UCSD-AML1 (cell line): ENCODE measurements around the gene ANKRD37.

Experiments used
- DNase-seq: peaks from one replicate; lab custom pipeline; 2025; ENCODE audit not compliant: unreplicated experiment; lab: John Stamatoyannopoulos, UW

Gene ANKRD37

DNA sequence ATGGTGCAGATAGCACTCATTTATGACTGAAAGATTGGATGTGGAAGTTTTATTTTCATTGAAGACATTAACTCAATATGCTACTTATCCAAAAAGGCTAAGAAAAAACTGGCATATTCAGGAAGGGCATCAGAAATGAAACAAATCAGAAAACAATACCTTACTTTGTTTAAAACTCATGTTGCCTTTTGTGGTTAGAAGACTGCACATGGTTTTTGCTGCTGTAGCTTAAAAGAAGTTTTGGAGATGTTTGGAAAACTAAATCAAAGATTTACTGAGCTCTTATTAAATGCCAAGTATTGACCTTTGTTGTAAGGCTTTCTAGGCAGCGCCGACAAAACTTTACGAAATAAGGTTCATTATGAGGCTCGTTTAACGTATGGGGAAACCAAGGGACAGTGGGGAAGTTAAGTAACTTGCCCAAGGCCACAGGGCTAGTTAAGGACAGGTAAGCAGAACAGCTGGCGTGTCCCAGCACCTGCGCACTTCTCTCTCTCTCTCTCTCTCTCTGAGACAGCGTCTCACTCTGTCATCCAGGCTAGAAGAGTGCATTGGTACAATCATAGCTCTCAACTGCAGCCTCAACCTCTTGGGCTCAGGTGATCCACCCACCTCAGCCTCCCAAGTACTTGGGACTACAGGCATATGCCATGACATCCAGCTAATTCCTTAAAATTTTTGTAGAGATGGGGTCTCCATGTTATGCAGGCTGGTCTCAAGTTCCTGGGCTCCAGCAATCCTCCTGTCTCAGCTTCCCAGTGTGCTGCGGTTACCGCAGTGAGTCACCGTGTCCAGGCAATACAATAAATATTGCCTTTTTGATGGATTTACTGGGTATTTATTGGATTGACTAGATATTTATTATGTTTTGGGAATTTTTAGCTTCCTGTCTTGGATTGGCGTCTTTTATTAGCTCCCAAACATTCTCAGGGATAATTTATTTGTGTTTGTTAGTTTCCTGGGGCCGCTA, 17.0 kb upstream of the ANKRD37 start:
- DNase-seq = no peak

DNA sequence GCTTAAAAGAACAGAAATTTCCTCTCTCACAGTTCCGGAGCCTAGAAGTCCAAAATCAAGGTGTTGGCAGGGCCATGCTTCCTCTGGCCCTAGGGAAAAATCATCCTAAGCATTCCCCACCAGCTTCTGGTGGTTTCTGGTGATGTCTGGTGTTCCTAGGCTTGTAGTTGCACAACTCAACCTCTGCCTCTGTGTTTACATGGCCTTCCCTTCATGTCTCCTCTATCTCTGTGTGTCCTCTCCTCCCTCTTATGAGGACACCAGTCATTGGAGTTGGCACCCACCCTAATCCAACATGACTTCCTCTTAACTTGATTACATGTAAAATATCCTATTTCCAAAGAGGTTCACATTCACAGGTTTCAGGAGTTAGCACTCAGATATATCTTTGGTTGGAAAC, 16.3 kb upstream of the ANKRD37 start:
- DNase-seq = no peak

DNA sequence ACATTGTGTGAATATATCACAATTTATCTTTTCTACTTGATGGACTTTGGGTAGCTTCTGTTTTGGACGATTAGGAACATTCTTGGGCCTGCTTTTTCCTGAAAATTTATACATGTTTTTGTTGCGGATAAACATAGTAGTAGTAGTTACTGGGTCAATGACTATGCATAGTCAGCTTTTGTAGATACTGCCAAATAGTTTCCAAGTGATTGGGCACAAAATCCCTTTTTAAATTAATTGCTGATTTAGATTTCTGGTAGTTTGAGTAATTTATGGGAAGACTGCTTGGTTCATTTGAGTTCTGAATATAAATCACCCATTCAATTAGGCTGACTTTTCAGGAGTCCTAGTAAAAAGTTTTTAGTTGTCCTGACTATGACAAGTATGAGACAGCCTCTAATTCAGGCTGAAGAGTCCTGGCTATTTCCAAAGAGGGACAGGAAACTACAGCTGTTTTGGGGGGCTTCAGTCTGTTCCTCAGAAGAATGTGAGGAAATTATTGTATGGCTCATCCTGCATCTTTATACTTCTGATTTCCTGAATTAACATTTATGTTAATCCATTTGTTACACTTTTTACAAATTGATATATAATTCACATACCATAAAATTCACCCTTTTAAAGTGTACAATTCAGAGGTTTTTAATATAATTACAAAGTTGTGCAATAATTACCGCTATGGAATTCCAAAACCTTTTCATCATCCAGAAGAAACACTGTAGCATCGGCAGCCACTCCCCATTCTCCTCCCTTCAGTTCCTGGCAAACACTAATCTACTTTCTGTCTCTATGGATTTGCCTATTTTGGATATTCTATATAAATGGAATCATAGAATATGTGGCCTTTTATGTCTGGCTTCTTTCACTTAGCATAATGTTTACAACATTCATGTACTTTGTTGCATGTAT, 15.1 kb upstream of the ANKRD37 start:
- no peak for DNase-seq

DNA sequence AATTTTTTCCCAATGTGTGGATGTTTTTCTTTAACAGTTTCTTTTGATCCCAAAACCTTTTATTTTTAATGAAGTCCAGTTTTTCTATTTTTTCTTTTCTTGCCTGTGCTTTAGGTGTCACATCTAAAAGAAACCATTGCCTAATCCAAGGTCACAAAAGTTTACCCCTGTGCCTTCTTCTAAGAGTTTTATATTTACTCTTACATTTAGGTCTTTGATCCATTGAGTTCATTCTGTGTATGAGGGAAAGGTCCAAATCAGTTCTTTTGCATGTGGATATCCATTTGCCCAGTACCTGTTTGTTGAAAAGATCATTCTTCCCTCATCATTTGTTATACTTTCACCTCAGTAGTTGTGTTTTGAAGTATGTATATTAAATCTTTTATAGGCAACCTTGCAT, 13.9 kb upstream of the ANKRD37 start:
- no peak for DNase-seq

DNA sequence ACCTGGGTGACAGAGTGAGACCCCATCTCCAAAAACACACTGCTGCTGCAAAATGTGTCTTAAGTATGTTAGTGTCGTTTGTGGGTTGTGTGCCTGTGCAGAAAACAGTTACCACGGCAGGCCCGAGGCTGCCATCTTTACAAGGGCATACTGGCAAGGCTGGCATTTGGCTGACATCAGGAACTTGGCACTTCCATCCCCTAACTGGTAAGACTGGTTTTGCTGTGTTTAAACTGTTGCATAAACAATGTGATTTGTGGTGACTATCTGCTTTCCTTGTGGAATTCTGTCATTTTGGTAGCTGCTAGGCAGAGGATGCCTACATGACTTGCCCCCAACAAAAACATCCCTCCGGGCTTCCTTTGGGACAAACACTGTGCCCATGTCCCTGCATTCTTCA, 13.2 kb upstream of the ANKRD37 start:
- no peak for DNase-seq

DNA sequence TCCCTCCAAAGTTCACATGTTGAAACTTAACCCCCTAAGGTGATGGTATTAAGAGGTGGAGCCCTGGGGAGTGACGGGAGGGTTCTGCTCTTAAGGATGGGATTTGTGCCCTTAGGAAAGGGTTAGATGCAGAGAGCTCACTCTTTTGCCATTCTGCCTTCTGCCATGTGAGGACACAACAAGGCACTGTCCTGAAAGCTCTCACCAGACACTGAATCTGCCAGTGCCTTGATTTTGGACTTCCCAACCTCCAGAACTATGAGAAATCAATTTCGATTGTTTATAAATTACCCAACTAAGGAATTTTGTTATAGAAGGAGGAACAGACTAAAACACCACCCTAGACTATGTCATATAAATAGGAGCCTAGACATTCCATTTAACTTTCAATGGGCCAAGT, 12.6 kb upstream of the ANKRD37 start:
- DNase-seq = no peak

DNA sequence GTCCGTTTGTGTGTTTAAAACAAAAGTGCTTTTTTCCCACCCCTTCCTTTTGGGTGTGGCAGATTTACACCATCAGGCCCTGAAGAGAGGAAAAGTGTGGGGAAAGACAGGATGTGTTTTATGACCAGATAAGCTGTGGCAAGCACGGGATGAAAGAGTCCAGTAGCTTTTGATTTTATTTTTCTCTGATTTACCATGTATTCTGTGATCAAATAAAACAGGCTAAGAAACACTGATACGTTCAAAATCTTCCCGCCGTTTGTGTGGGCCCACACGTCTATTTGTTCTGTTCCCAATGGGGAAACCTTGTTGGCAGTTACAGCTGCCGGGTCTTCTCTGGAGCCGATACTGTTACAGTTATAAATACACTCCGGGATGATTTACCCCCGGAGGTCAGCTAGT, 11.7 kb upstream of the ANKRD37 start:
- no peak for DNase-seq

DNA sequence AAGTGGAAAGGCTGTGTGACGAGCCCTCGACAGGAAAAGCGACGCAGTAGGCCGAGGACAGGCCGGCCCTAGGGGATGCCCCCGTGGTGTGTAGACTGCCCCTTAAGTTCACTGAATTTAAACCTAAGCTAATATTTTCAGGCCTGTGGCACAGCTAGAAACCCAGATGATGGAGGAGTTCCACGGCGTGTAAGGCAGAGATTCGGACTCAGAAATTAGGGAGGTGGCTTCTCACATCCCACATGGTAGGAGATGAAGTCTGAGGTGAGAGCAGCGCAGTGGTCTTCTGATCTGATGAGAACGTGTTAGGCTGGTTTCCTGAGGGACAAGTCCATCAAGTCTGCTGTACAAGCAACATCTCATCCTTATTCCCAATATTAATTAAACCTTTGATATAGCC, 8.7 kb upstream of the ANKRD37 start:
- DNase-seq = no peak

DNA sequence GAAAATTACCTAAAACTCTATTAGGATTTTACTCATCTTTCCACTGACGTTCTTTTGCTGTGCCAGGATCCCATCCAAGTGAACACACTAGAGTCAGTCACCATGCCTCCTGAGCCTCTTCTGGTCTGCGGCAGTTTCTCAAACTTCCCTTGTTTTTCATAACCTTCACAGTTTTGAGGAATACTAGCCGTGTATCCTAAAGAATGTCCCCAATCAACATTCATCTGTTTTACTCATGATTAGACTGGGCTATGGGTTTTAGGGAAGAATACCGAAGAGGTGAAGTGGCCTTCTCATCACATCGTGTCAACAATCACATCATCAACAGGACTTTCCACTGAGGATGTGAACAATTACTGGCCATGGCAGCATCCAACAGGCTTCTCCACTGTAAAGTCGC, 5.7 kb upstream of the ANKRD37 start:
- DNase-seq = no peak

DNA sequence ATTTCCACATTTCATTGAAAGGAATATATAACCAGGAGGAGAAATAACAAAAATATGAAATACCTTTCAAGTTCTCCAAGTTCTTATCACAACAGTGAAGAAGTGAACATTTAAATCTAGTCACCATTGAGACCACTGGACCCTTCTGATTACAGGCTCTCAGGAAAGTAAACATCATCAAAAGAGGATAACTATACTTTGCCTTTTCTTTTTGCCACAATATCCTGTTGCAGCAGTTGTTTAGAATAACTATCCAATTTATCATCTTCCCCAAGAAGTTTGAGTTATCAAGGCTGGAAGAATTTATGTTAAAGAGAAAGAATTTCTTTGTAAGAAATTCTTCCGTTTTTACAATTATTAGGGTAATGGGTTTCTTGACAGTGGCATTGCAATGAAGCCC, 4.5 kb upstream of the ANKRD37 start:
- DNase-seq = no peak

DNA sequence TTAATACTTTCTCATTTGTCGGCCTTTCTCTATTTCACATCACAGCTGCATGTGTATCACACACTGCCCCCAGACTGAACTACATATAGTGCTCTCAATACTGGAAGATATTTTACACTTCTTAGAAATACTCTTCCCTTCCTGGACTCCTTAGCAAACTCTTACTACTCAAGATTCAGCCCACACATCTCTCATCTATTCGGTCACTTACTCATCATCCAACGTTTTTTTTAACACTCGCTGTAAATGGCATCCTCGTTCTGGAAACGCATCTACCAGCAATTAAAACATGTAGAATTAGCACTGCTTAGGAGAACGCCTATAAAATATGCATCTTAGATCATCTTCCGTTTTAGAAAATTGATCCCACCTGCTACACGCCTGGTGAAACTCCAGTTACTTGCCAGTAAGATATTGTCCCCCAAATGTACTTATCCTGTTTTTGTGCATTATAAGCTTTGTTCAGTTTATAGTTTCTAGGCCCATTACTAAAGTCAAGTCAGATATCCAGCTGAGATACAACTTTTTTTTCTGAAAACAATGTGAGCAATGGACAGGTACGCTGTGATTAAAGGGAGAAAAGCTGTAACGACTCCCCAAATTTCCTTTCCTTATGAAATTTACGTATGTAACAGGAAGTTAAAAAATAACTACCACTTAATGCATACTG, 1.9 kb upstream of the ANKRD37 start:
- DNase-seq = no peak

DNA sequence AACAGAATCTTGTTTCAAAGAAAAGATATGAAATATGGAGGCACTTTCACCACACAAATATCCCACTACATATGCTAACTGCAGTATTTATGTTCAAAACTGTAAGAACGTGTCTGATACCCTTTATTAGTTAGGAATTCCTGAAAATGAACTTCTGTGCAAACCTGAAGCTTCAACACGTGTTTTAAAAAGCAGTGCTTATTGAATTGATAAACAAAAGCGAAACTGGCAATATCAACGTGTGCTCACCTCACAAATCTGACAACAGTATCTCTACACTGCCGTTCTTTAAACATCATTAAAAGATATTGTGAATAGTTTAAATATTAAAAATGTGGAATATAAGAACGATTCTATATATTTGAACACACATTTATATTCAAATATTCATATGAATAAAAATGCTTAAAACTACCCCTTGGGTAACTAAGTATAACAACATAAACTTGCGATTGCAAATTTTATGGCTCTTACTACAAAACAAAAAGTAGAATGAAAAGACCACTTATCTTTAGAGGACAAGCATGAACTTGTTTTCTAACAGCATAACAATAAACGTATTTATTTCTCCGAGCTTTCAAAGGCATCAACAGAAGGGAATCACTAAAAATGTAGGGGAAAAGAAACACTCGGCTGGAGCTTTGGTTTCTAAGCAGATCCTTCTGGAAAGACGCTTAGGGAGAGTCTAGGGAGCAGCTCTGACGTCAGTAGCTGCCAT, 1.2 kb upstream of the ANKRD37 start, which contains the start of gene LRP2BP:
TSS of gene LRP2BP (minus strand) at position 687 of the 718 bp plus-strand sequence. CDS start 17,738 bp downstream, outside the sequence.
- no peak for DNase-seq

DNA sequence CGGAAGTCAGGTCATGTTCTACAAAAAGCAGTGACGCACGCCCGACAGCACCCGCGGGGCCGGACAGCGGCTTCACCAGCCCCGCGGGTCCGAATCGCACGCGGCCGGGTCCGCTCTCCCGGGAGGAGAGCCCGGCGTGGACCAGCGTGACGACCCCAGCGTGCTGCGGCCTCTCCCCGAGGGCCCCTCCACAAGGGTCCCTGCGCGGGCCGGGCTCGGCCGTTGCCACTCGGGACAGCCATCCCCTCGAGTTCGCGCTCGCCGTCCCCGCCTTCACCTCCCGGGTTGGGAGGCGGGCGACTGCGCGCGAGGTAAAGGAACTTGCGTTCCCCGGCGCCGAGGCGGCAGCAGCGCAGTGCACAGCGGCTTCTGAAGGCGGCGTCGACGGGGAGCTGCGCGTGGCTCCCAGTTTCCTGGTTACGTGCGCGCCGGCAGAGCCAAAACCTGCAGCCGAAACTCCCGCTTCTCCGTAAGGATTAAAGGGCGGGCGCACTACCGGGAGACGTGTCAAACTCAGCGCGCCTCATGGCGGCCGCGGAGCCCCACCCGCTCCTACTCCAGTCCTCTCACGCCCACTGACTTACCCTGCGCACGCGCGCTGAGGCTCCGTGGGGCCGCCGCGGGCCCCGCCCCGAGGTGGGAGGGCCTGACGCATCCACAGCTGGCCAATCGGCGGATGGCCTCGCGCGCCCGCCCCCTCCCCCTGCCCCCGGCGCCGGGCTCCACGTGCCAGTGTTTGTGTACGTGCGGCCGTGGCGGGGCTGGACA, 501 bp upstream of the ANKRD37 start:
- peak; percentile 98 for DNase-seq

DNA sequence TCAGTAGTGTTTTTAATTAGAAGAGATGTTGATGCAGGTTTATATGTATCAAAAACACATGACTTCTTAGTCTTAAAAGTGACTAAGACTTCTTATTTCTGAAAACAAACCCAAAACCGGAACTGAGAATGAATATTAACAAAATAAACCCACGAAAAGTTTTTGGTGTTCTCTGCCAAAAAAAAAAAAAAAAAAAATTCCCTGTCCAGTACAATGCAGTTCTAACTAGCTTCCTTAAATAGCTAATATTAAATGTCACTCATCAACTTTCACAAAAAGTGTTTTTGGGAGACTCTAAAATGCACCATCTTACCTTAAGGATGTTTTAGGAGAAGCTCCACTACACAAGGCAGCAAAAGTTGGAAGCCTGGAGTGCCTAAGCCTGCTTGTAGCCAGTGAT, 2.0 kb downstream of the ANKRD37 start:
- no peak for DNase-seq

DNA sequence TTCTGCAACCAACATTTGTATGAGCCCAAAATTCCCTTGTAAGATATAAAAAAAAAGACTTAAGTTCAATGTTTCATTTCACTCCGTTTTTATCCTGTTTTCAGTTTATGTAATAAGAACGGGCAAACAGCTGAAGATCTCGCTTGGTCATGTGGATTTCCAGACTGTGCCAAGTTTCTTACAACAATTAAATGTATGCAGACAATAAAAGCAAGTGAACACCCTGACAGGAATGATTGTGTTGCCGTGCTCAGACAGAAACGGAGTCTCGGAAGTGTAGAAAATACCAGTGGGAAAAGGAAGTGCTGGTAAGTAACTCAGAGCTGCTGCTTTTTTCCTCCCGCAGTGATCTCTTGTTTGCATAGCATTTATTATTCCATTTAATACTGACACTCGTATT, 2.8 kb downstream of the ANKRD37 start:
- no peak for DNase-seq

DNA sequence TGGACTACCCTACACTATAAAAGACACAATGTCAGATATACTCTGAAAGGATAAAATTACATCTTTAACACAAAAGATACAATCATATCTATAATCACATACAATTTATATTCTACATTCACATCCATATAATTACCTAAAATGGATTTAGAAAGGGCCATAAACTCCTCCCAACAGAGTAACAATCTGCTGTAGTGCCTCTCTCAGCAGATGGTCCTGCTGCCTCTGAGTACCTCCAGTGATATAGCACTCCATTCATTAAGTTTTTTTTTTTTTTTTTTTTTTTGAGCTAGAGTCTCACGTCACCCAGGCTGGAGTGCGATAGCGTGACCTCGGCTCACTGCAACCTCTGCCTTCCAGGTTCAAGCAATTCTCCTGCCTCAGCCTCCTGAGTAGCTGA, 7.4 kb downstream of the ANKRD37 start:
- no peak for DNase-seq

DNA sequence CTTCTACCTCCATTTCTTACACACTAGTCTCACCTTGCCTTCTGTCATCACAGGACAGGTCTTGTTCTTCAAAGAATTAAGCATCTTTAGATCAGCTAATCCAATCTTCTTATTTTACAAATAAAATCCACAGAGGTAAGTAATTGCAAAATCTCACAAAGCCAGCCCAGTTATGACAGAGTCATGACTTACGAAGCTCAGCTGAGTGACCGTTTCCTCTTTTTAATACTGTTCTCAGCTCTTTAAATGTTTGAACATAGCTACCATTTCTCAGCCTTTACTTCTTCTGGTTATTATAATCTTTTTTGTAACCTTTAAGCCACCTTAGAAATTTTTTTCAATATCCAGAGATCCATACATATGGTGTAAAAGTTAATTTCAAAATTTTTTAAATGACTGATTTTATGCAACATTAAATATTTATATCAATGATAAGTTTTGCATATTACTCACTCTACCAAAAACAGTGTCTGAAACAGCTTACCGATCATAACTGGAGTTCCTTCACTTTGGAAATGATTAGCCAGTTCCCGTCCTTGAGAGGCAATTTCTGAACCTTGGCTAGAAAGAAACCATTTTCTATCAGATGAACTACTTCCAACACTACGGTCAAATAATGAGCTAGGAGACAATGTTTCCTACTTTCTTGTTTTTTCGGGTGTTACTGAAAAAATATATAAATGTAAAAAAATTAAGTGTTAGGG, 8.8 kb downstream of the ANKRD37 start:
- no peak for DNase-seq

DNA sequence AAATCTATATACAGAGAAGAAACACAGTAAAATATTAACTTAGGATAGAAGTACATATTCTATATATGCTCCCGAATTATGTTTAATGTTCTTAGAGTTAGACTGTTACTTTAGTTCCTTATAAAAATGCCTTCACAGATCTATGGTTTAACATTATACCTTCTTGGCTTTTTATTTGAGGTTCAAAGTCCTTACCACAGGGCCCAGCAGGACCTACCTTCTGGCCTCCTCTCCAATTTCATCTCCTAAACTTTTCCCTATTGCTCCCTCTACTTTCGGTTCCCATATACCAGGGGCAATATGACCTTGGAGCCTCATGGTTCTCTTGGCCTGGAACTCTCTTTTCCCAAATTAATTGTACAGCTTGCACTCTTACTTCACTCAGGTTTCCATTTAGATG, 11.8 kb downstream of the ANKRD37 start:
- no peak for DNase-seq

DNA sequence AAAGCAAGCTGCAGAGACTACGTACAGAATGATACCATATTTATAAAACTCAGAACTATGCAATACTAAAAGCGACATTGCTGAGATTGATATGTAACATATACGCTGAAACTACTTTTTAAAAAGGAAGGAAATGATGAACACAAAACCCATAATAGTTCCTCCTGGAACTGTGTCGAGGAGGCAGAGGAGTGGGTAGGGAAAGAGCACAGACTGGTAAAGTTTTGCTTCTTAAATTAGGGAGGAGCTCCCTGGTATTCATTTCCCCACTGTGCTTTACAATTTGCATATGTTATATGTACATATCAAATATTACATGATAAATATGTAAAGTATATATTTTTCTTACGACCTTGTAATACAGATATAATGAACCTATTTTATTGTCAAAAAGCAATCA, 15.2 kb downstream of the ANKRD37 start:
- no peak for DNase-seq
